HepG2 (cell line): Measurements from ENCODE around the gene PRR35. TPM values are rescaled to one million over a fixed set of nuclear protein-coding genes. Genes with fewer than 3 reads are reported as not detected.

ENCODE experiments used
- JDP2 ChIP-seq: sonication (generic); formaldehyde crosslinking; IDR thresholded peaks from 2 replicates; pipeline ENCODE4 v1.8.1; 2022; ENCODE audit warnings: missing genetic modification reagents, borderline replicate concordance
- MYNN ChIP-seq: sonication (generic); formaldehyde crosslinking; IDR thresholded peaks from 2 replicates; pipeline ENCODE4 v1.4.0; 2020; ENCODE audit warnings: mild to moderate bottlenecking, low read depth, missing genetic modification reagents
- ZKSCAN8 ChIP-seq: IDR thresholded peaks from 2 replicates; pipeline ENCODE4 v1.6.1; 2016; ENCODE audit warnings: borderline replicate concordance, missing genetic modification reagents, missing compliant biosample characterization
- ZNF205 ChIP-seq: IDR thresholded peaks from 2 replicates; pipeline ENCODE4 v1.6.1; 2018; ENCODE audit warnings: missing biosample characterization, missing genetic modification reagents
- ZNF792 ChIP-seq: IDR thresholded peaks from 2 replicates; pipeline ENCODE4 v1.6.1; 2016
- polyA plus RNA-seq, 8 experiments: library from polyadenylated mRNA; depleted of rRNA in 3 of 8; stranded (reverse) in 7 of 8; unstranded in 1 of 8; fragments of >200 nt; fragmentation: Illumina TruSeq in 4 of 8; extraction: Trizol in 4 of 8; gene quantifications; 2 replicates each; pipeline versions ENCODE4 v1.2.1 to v1.2.3, GENCODE V29; 2011 to 2016; ENCODE audit warnings: low read depth in 4 of 8, missing spikeins in 1 of 8, mixed read lengths in 1 of 8; ENCODE audit not compliant: insufficient read depth in 1 of 8
- total RNA-seq, 5 experiments: library from RNA; depleted of rRNA; stranded (reverse); fragments of >200 nt; fragmentation: Illumina TruSeq; extraction: Trizol; gene quantifications; 2 replicates each; pipeline ENCODE4 v1.2.3, GENCODE V29; 2016; ENCODE audit warnings: low read depth in 1 of 5
- TF ChIP-seq, protein P1 (sequence below): sonication (generic); formaldehyde crosslinking; IDR thresholded peaks from 2 replicates; pipeline ENCODE4 v1.9.0; 2021; ENCODE audit warnings: mild to moderate bottlenecking, missing genetic modification reagents
- TF ChIP-seq, protein P2 (sequence below): sonication (generic); formaldehyde crosslinking; IDR thresholded peaks from 2 replicates; pipeline ENCODE4 v1.4.0; 2020; ENCODE audit warnings: mild to moderate bottlenecking, missing genetic modification reagents, borderline replicate concordance
- TF ChIP-seq, protein P3 (sequence below): sonication (generic); formaldehyde crosslinking; IDR thresholded peaks from 2 replicates; pipeline ENCODE4 v1.4.0; 2020; ENCODE audit warnings: missing genetic modification reagents

PRR35 gene
- total and polyA plus RNA-seq, 2 of the 13 experiments (the other 11 are each of a cell fraction or from before 2014, with no cell fraction given), result 0.07 to 0.16 TPM

DNA sequence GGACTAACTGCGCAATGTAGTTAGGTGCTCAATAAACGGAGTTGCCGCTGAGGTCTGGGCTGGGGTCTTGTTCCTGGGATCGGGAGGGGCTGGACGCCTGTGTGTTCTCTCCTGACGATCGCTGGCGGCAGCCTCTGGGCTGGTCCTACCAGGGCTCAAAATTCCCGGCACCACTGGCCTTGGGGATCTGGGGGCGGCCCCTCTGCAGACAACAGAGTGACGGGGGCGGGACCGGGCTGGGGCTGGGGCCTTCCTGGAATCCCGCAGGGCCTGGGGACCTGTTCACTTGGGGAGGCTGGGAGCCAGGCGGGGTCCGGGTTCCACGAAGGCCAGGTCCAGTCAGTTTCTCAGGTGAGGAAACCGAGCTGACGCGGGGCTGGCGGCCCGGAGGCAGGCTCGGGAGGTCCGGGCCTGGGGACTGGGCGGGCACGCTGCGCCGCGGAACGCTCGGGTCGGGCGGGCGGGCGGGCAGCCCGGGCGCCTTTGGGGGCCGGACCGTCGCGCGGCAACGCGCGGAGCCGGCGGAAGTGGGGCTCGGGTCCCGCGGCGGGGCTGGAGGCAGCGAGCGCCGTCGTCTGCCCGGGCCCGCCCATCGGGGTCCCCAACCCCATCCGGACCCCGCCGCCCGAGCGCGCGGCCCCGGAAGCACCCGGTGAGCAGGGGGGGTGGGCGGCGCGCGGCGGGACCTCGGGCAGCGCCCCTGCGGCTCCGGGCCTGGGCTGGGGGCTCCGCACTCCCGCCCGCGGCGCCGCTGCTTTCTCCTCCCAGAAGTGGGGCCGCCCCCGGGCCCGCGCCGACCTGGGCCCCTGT, 9.5 kb downstream of the PRR35 start, which contains the start of gene PIGQ (continued):
- TF ChIP-seq, protein P1, sequence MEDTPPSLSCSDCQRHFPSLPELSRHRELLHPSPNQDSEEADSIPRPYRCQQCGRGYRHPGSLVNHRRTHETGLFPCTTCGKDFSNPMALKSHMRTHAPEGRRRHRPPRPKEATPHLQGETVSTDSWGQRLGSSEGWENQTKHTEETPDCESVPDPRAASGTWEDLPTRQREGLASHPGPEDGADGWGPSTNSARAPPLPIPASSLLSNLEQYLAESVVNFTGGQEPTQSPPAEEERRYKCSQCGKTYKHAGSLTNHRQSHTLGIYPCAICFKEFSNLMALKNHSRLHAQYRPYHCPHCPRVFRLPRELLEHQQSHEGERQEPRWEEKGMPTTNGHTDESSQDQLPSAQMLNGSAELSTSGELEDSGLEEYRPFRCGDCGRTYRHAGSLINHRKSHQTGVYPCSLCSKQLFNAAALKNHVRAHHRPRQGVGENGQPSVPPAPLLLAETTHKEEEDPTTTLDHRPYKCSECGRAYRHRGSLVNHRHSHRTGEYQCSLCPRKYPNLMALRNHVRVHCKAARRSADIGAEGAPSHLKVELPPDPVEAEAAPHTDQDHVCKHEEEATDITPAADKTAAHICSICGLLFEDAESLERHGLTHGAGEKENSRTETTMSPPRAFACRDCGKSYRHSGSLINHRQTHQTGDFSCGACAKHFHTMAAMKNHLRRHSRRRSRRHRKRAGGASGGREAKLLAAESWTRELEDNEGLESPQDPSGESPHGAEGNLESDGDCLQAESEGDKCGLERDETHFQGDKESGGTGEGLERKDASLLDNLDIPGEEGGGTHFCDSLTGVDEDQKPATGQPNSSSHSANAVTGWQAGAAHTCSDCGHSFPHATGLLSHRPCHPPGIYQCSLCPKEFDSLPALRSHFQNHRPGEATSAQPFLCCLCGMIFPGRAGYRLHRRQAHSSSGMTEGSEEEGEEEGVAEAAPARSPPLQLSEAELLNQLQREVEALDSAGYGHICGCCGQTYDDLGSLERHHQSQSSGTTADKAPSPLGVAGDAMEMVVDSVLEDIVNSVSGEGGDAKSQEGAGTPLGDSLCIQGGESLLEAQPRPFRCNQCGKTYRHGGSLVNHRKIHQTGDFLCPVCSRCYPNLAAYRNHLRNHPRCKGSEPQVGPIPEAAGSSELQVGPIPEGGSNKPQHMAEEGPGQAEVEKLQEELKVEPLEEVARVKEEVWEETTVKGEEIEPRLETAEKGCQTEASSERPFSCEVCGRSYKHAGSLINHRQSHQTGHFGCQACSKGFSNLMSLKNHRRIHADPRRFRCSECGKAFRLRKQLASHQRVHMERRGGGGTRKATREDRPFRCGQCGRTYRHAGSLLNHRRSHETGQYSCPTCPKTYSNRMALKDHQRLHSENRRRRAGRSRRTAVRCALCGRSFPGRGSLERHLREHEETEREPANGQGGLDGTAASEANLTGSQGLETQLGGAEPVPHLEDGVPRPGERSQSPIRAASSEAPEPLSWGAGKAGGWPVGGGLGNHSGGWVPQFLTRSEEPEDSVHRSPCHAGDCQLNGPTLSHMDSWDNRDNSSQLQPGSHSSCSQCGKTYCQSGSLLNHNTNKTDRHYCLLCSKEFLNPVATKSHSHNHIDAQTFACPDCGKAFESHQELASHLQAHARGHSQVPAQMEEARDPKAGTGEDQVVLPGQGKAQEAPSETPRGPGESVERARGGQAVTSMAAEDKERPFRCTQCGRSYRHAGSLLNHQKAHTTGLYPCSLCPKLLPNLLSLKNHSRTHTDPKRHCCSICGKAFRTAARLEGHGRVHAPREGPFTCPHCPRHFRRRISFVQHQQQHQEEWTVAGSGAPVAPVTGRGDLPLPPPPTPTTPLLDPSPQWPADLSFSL (CRISPR knock-in tag), result no peak
- TF ChIP-seq ZNF205 (no peak), MYNN (CRISPR knock-in tag) (no peak), ZNF792 (CRISPR knock-in tag) (no peak), ZKSCAN8 (CRISPR knock-in tag) (no peak), JDP2 (CRISPR knock-in tag) (no peak)
- TF ChIP-seq, protein P2, sequence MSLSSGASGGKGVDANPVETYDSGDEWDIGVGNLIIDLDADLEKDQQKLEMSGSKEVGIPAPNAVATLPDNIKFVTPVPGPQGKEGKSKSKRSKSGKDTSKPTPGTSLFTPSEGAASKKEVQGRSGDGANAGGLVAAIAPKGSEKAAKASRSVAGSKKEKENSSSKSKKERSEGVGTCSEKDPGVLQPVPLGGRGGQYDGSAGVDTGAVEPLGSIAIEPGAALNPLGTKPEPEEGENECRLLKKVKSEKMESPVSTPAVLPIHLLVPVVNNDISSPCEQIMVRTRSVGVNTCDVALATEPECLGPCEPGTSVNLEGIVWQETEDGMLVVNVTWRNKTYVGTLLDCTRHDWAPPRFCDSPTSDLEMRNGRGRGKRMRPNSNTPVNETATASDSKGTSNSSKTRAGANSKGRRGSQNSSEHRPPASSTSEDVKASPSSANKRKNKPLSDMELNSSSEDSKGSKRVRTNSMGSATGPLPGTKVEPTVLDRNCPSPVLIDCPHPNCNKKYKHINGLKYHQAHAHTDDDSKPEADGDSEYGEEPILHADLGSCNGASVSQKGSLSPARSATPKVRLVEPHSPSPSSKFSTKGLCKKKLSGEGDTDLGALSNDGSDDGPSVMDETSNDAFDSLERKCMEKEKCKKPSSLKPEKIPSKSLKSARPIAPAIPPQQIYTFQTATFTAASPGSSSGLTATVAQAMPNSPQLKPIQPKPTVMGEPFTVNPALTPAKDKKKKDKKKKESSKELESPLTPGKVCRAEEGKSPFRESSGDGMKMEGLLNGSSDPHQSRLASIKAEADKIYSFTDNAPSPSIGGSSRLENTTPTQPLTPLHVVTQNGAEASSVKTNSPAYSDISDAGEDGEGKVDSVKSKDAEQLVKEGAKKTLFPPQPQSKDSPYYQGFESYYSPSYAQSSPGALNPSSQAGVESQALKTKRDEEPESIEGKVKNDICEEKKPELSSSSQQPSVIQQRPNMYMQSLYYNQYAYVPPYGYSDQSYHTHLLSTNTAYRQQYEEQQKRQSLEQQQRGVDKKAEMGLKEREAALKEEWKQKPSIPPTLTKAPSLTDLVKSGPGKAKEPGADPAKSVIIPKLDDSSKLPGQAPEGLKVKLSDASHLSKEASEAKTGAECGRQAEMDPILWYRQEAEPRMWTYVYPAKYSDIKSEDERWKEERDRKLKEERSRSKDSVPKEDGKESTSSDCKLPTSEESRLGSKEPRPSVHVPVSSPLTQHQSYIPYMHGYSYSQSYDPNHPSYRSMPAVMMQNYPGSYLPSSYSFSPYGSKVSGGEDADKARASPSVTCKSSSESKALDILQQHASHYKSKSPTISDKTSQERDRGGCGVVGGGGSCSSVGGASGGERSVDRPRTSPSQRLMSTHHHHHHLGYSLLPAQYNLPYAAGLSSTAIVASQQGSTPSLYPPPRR (CRISPR knock-in tag), result no peak
- TF ChIP-seq, protein P3, sequence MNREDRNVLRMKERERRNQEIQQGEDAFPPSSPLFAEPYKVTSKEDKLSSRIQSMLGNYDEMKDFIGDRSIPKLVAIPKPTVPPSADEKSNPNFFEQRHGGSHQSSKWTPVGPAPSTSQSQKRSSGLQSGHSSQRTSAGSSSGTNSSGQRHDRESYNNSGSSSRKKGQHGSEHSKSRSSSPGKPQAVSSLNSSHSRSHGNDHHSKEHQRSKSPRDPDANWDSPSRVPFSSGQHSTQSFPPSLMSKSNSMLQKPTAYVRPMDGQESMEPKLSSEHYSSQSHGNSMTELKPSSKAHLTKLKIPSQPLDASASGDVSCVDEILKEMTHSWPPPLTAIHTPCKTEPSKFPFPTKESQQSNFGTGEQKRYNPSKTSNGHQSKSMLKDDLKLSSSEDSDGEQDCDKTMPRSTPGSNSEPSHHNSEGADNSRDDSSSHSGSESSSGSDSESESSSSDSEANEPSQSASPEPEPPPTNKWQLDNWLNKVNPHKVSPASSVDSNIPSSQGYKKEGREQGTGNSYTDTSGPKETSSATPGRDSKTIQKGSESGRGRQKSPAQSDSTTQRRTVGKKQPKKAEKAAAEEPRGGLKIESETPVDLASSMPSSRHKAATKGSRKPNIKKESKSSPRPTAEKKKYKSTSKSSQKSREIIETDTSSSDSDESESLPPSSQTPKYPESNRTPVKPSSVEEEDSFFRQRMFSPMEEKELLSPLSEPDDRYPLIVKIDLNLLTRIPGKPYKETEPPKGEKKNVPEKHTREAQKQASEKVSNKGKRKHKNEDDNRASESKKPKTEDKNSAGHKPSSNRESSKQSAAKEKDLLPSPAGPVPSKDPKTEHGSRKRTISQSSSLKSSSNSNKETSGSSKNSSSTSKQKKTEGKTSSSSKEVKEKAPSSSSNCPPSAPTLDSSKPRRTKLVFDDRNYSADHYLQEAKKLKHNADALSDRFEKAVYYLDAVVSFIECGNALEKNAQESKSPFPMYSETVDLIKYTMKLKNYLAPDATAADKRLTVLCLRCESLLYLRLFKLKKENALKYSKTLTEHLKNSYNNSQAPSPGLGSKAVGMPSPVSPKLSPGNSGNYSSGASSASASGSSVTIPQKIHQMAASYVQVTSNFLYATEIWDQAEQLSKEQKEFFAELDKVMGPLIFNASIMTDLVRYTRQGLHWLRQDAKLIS (CRISPR knock-in tag), result no peak
